Measurements from ENCODE around the gene DICER1.

GRCh38 chr14:95117937-95118721, 39.2 kb downstream of the DICER1 start:
- TF ChIP-seq CTCF (conservative IDR thresholded peaks at IDR 0.05; ENCODE audit: low read length) (no peak), EZH2phosphoT487 (IDR thresholded peaks at IDR 0.05; ENCODE audit: borderline replicate concordance) (no peak)

Measured in Loucy (cell line).